Measurements from ENCODE around the gene LDB3.

The LDB3 gene

GRCh38 chr10:86687750-86688149, 19.4 kb downstream of the LDB3 start:
- no peak for DNase-seq

DNA sequence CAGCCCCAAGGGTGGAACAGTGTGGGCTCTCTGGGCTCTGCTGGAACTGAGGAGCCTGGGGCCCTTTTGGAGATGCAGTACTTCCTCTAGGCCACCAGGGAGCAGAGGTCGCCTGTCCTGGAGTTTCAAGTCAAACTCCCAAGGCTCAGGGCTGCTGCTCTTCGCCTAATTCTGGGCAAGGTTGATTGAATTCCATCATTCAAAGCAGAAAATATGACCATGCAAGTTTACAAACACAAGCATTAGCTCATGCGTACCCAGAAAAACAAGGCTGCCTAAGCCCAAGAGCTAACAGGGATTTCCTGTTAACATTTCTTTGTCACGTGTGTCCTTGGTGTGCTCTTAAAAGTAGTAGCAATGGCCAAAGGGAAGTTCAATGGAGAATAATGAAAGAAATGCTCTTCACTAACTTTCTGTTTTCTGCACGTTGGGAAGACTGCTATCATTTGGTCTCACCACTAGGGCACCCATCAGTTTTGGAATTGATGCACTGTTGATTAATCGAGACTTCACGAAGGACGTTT, 20.1 kb downstream of the LDB3 start:
- peak; percentile 23 to 65 for DNase-seq

- DNase-seq, result no peak
Measured at GRCh38 chr10:86689146-86689545, 20.8 kb downstream of the LDB3 start.

- no peak for DNase-seq
Measured at GRCh38 chr10:86690231-86690630, 21.9 kb downstream of the LDB3 start.

DNA sequence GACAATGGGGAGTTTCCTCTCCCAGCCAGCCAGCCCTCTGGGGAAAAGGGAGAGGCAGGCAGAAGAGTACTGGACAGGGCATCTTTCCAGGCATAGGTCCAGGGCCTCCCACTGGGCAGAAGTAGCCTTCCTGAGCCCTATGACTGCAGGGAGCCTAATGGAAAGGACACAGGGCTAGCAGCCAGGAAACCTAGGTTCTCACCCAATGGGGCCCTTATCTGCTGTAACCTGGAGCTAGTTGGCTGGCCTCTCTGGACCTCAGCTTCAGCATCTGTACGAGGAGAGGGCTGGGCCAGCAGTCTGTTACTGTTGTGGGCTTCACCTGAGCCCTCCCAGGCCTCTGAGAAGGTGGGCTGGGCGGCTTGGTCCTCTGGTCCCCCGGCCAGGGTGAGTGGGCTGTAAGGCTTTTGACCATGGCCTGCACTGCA, 22.4 kb downstream of the LDB3 start:
- DNase-seq, result no peak

GRCh38 chr10:86691333-86692022, 23.2 kb downstream of the LDB3 start:
- no peak for DNase-seq

DNA sequence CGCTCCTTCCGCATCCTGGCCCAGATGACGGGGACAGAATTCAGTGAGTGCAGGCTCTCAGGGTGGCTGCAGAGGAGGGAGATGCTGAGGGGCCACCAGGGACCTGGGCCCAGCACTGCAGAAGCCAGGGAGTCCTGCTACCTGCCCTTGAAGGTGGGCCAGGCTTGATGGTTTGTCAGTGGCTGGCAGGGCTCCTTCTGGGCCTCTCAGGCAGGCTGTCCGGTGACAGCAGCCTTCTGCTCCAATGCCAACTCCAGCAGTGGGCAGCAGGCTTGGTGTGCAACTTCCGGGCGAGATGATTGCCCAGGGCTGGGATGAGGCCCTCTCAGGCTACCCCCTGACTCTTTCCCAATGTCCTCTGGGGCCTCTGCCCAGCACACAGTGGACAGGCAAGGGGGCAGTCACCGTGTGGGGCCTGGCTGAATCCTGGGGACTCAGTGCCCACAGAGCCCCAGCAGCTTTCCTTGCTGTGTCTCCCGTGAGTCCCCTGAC, 23.8 kb downstream of the LDB3 start:
- DNase-seq, result no peak

DNA sequence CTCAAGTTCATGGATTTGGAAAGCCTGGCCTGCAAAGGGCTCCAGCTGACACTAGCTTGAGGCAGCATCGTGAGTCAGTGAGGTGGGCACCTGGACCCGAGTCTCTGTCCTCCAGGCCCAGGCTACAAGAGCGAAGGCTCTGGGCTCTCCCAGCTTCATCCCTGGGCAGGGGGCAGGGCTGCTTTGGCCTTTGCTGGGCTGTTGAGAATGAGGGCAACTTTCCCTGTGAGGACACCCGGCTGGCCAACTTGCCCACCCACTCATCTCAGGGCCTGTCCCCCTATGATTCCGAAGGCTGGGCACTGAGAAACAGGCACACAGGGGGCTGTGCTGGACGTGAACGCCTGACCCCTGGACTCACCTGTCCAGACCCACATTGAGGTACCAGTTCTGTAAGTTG, 24.4 kb downstream of the LDB3 start:
- no peak for DNase-seq

DNA sequence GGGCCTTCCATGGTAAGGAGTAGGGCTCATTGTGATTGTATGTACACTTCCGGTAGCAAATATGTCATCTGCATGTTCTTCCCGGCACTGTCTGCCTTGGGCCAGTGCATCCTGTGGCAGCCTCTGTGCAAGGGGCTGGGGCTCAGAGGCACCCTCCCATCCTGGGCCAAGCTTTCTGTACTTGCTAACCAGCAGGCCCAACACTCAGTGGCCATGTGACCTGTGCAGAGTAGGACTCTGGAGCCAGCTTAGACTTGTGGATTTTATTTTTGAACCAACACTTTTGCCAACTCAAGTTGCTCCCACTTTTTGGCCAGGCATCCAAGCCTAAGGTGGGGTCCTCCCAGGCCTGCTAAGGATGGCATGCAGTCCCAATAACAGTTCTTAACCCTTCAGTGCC, 25.0 kb downstream of the LDB3 start:
- DNase-seq, result no peak

- peak in 1 of 2 donors; percentile 28 for DNase-seq
Measured at GRCh38 chr10:86693721-86694369, 25.5 kb downstream of the LDB3 start.

DNA sequence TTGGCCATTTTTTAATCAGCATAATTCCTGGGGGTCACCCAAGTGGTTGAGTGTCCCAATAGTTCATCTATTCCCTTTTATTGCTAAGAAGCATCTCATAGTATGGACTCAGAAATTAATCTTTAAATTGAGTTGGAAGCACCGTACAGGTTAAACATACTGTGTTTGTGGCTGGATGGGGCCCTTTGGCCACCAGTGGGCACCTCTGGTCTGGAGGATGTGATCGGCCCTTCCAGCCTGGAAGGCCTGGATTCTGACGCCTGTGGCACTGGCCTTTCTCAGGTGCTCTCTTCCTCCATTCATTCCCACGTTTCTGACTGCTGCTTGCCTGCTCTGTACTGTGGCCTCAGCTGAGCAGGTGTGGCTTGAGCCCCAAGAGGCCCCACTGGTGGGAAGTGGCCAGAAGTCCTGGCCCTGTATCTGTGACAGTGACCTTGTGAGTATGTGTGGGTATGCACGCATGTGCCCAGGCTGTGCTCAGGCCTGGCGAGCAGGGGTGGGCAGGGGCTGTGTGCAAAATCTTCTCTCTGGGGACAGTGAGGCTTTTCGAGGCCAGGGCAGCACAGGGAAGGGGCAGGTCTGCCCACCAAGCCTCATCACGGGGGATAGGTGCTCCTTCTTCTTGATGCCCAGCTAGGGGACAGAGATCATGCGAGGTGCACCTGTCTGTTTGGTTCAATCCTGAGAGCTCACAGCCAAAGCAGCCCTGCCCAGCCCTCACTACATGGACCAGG, 30.1 kb downstream of the LDB3 start:
- DNase-seq, result no peak

DNA sequence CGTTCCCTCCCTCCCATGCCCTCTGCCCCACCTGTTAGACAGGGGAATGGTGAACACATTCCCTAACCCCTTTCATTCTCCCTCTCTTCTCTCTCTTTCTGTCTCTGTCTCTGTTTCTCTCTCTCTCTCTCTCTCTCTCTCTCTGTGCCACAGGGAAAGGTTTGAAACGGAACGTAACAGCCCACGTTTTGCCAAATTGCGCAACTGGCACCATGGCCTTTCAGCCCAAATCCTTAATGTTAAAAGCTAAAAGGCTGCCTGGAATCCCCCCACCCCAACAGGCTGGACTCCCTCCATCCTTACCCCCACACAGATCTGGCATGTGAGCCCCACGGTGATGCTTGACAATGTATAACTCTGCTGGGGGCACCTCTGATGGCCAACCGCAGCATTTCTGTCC, 30.8 kb downstream of the LDB3 start:
- no peak for DNase-seq

GRCh38 chr10:86699541-86699940, 31.2 kb downstream of the LDB3 start:
- DNase-seq, result no peak

DNA sequence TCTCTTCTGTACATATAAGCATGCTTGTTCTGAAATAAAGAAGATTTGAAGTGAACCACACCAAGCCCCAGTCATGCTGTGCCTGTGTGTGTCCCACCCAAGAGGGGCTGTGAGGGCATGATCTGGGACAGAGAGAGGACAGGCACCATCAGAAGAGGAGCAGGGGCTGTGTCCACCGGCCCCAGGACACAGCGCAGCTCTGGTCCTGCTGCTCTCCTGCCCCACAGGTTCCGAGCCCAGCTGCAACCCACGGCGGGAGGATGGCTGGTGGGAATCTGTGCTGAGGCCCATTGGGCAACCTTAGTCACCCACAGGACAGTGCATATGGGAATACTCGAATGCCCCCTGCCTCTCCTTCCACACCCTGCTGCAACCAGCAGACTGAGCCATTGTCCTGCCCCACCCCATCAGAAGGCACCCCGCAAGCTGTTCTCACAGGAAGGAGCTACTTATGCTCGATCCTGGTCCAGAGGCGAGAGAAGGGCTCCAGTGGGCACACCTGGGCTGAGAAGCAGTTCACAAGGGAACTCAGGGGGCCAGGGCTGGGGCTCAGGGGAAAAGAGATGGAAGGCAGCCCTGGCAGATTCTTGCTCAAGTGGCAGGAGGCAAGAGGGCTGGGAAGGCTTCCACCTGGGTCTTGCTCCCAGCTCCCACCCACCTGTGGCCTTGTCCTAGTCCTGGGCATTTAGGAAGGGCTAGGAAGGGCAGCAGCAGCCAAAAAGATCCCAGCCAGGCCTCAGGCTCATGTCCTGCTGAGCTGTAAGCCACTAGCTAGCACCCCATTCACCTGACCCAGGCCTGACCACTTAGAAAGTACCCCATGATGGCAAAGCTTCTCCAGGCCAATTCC, 31.9 kb downstream of the LDB3 start:
- no peak for DNase-seq

DNA sequence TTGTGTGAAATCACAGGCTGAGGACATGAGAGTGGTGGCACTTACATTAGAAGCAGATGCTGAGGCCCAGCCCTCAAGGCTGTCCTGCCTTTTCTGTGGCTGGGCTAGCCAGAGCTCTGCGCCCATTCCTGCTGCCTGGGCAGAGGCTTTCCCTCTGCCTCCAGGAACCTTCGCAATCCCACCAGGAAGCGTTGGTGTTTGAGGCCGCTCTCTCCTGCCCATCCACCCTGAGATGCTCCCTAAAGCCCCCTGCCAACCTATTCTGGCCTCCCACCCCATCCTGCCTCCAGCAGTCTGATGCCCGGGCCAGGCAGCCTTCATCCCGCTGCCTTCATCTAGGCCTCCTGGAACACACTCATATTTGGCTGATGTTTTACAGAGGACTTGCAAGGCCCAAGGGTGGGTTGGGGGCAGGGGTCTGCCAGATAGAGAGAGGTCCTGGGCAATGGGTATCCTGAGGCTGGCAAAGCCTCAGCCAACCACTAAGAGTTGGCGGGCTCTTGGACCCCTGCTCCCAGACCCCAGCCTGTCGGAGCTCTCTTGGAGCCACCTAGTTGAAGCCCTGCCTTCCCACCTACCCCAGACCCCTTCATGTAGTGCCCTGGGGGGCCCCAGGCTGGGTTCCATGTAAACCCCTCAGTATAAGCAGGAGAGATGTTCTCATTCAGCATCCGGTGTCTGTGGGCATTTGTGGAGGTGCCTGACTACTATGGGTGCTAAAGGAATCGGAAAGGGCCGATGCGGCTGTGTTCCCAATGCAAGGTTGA, 32.7 kb downstream of the LDB3 start:
- DNase-seq, result no peak

DNA sequence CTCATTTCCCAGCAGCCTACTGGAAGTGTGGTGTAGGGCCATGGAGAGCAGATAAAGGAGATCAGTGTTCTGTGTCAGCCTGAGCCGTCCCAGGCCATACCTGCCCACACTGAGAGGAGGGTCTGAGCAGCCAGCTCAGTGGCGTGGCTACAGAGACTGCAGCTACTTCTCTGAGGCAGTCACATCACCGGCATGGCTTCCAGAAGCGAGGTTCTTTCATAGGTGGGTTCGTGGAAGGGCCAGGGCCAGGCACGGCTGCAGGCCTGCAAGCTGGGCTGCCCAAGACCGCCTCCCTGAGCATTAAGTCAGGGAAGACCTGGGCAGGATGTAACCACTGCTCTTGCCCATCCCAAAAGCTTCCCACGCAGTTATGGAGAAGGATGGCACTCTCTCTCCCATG, 34.9 kb downstream of the LDB3 start:
- no peak for DNase-seq

DNA sequence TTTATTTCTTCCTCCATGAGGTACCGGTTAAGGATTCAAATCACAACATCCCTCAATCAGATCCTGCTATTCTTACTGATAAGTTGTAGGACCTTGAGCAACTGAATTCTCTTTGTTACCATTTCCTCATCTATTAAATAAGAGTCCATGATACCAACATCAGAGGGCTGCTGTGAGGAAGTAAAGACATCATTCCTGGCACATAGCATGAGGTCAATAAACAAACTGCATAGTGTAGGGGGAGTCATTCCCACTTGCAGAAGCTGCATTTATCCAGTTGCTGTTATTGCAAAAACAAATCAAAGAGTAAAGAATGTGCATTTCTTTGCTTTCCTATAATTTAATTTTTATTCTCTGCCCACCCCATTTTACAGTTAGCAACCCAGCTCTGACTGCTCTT, 36.8 kb downstream of the LDB3 start:
- no peak for DNase-seq

GRCh38 chr10:86705905-86706304, 37.6 kb downstream of the LDB3 start:
- DNase-seq, result no peak

DNA sequence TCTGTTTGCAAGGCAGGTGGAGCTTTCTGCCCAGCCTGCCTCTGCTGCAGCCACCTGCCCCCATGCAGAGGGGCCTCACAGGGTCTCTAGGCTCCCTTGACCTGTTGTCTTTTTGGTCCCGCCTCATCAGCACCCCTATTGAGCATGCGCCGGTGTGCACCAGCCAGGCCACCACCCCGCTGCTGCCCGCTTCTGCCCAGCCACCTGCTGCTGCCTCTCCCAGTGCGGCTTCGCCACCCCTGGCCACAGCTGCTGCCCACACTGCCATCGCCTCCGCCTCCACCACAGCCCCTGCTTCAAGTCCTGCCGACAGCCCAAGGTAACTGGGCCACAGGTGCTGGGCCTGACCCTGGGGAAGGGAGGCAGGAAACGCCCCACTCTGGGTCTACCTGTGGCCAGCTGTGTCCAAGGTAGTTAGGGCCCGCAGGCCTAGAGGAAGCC, 38.1 kb downstream of the LDB3 start:
- DNase-seq, result no peak

DNA sequence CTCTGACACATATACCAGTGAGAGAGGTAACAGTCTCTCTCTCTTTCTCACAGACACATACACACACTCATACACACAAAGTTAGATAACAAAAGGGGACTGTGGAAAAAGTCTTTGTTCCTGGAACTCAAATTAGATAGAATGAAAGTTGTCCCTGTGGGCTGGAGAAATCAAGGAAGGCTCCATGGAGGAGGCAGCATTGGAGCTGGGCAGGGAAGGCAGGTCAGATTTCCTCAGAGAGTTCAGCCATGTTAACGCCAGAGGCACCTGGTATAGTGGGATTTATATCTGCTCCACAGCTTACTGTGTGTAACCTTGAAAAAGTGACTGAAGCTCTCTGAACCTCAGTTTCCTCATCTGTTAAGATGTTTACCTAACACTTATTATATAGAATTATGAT, 38.7 kb downstream of the LDB3 start:
- DNase-seq, result no peak

- no peak for DNase-seq
Measured at GRCh38 chr10:86707505-86707904, 39.2 kb downstream of the LDB3 start.

All from hippocampal formation (tissue), 2 donors.